H1 (cell line): ENCODE results near the gene VENTX. TPM values are rescaled to one million over a fixed set of nuclear protein-coding genes. Genes with fewer than 3 reads are reported as not detected.

Experiments
- CTCF ChIA-PET: fragments of 300-600 bp; sonication (Branson Sonifier 250); formaldehyde crosslinking; loops from one replicate; lab custom pipeline; 2021; ENCODE audit not compliant: partially characterized antibody; lab: Charles Lee
- POLR2A ChIA-PET: fragments of 300-600 bp; sonication (Branson Sonifier 250); formaldehyde crosslinking; loops from one replicate; lab custom pipeline; 2021; ENCODE audit warnings: inconsistent platforms; ENCODE audit not compliant: partially characterized antibody; lab: Charles Lee
- DNase-seq, 2 experiments: peaks; one replicate each; pipeline versions ENCODE4 v3.0.0 to v3.0.0-alpha.2; 2010 to 2022; ENCODE audit warnings: low spot score in 2 of 2, low read depth in 1 of 2, mixed read lengths in 1 of 2
- FAIRE-seq: peaks from 2 replicates; lab custom pipeline; 2011; peaks lifted over from hg19 to GRCh38; lab: Jason Lieb, UNC
- H2AFZ ChIP-seq: 2 replicates; pipeline ENCODE4 v1.8.1; 2012; ENCODE audit warnings: low read length, inconsistent platforms
- H2AK5ac ChIP-seq: 2 replicates; pipeline ENCODE4 v1.6.1; 2013; ENCODE audit warnings: low read depth, low read length
- H2BK120ac ChIP-seq: replicated peaks from 2 replicates; pipeline ENCODE3; 2013; ENCODE audit warnings: low read depth, low read length, inconsistent platforms
- H2BK12ac ChIP-seq: 2 replicates; pipeline ENCODE4 v1.6.1; 2013; ENCODE audit warnings: low read depth, low read length
- H2BK15ac ChIP-seq: 2 replicates; pipeline ENCODE4 v1.6.1; 2013; ENCODE audit warnings: low read length
- H2BK20ac ChIP-seq: 2 replicates; pipeline ENCODE4 v1.6.1; 2013; ENCODE audit warnings: low read length
- H2BK5ac ChIP-seq: 2 replicates; pipeline ENCODE4 v1.6.1; 2013; ENCODE audit warnings: low read depth, low read length
- H3K14ac ChIP-seq: 2 replicates; pipeline ENCODE4 v1.6.1; 2013; ENCODE audit warnings: inconsistent platforms; ENCODE audit not compliant: insufficient read length
- H3K18ac ChIP-seq: 2 replicates; pipeline ENCODE4 v1.6.1; 2013; ENCODE audit warnings: low read length; ENCODE audit errors: extremely low read depth
- H3K23ac ChIP-seq: 2 replicates; pipeline ENCODE4 v1.6.1; 2013; ENCODE audit warnings: inconsistent platforms; ENCODE audit not compliant: insufficient read length
- H3K23me2 ChIP-seq: 2 replicates; pipeline ENCODE4 v1.6.1; 2013; ENCODE audit warnings: low read depth, low read length
- H3K27ac ChIP-seq: 2 replicates; pipeline ENCODE4 v1.6.1; 2011; ENCODE audit warnings: low read depth, low read length, inconsistent platforms
- H3K27me3 ChIP-seq, 4 experiments: replicated peaks in 1 of 4; 1 replicate in 1 of 4; 2 replicates in 3 of 4; pipeline versions ENCODE4 v1.6.1 to v1.8.1; 2011 to 2013; ENCODE audit warnings: low read length in 3 of 4, mild to moderate bottlenecking in 3 of 4, inconsistent platforms in 2 of 4, mixed read lengths in 2 of 4, moderate library complexity in 1 of 4; ENCODE audit not compliant: control insufficient read depth in 3 of 4, insufficient read depth in 3 of 4; ENCODE audit errors: extremely low read depth in 1 of 4
- H3K36me3 ChIP-seq, 4 experiments: 2 replicates each; pipeline versions ENCODE4 v1.6.1 to v1.8.1; 2011 to 2013; ENCODE audit warnings: mild to moderate bottlenecking in 4 of 4, low read length in 3 of 4, moderate library complexity in 2 of 4, control low read depth in 1 of 4, inconsistent platforms in 1 of 4; ENCODE audit not compliant: insufficient read depth in 4 of 4, control insufficient read depth in 2 of 4
- H3K4ac ChIP-seq: replicated peaks from 2 replicates; pipeline ENCODE3; 2013; ENCODE audit warnings: low read length, low read depth, mixed read lengths, inconsistent platforms; ENCODE audit not compliant: insufficient read length
- H3K4me1 ChIP-seq, 4 experiments: replicated peaks in 1 of 4; 1 replicate in 1 of 4; 2 replicates in 3 of 4; pipeline versions ENCODE4 v1.6.1 to v1.8.1; 2011 to 2013; ENCODE audit warnings: low read length in 3 of 4, inconsistent platforms in 2 of 4, mixed read lengths in 1 of 4; ENCODE audit not compliant: insufficient read depth in 4 of 4, control insufficient read depth in 3 of 4
- H3K4me2 ChIP-seq, 2 experiments: 2 replicates each; pipeline versions ENCODE4 v1.6.1 to v1.8.1; 2011 to 2013; ENCODE audit warnings: low read depth in 2 of 2, low read length in 2 of 2, control low read depth in 1 of 2, inconsistent platforms in 1 of 2, mild to moderate bottlenecking in 1 of 2; ENCODE audit not compliant: insufficient read depth in 1 of 2
- H3K4me3 ChIP-seq, 4 experiments: fragments of 200-600, 300-600 bp in 1 of 4; sonication (generic), shearing (Covaris generic), sonication (Bioruptor Twin) in 1 of 4; 2 replicates each; pipeline versions ENCODE4 v1.5.1 to v1.8.1; 2011 to 2016; ENCODE audit warnings: low read length in 4 of 4, low read depth in 3 of 4, control low read depth in 2 of 4, inconsistent platforms in 2 of 4, mild to moderate bottlenecking in 2 of 4, mixed read lengths in 1 of 4, moderate library complexity in 1 of 4; ENCODE audit not compliant: insufficient read depth in 2 of 4; ENCODE audit errors: extremely low read depth in 1 of 4
- H3K56ac ChIP-seq: replicated peaks from 2 replicates; pipeline ENCODE3; 2013; ENCODE audit warnings: low read depth, mild to moderate bottlenecking, mixed read lengths, low read length, inconsistent platforms; ENCODE audit not compliant: insufficient read length
- H3K79me1 ChIP-seq: 2 replicates; pipeline ENCODE4 v1.6.1; 2013; ENCODE audit warnings: low read depth, low read length, control low read depth
- H3K79me2 ChIP-seq, 2 experiments: 2 replicates each; pipeline versions ENCODE4 v1.6.1 to v1.8.1; 2012 to 2013; ENCODE audit warnings: low read length in 2 of 2, mild to moderate bottlenecking in 2 of 2, inconsistent platforms in 1 of 2; ENCODE audit not compliant: insufficient read depth in 2 of 2, control insufficient read depth in 1 of 2
- H3K9ac ChIP-seq, 4 experiments: replicated peaks in 1 of 4; 1 replicate in 1 of 4; 2 replicates in 3 of 4; pipeline versions ENCODE4 v1.6.1 to v1.8.1; 2011 to 2013; ENCODE audit warnings: low read depth in 3 of 4, low read length in 3 of 4, control low read depth in 2 of 4, mild to moderate bottlenecking in 2 of 4, moderate library complexity in 2 of 4, inconsistent platforms in 1 of 4; ENCODE audit errors: extremely low read depth in 1 of 4
- H3K9me3 ChIP-seq, 2 experiments: 2 replicates each; pipeline versions ENCODE4 v1.6.1 to v1.8.1; 2012 to 2013; ENCODE audit warnings: mild to moderate bottlenecking in 2 of 2, moderate library complexity in 2 of 2, control low read depth in 1 of 2, inconsistent platforms in 1 of 2, low read depth in 1 of 2, low read length in 1 of 2, mixed read lengths in 1 of 2; ENCODE audit not compliant: insufficient read depth in 2 of 2
- H4K20me1 ChIP-seq, 2 experiments: replicated peaks in 1 of 2; 2 replicates each; pipeline versions ENCODE3 to v1.8.1; 2011 to 2013; ENCODE audit warnings: inconsistent platforms in 2 of 2, low read length in 2 of 2, mild to moderate bottlenecking in 1 of 2; ENCODE audit not compliant: insufficient read depth in 2 of 2, control insufficient read depth in 1 of 2
- H4K5ac ChIP-seq: 2 replicates; pipeline ENCODE4 v1.6.1; 2013; ENCODE audit warnings: low read length, low read depth, mixed read lengths, inconsistent platforms; ENCODE audit not compliant: insufficient read length
- H4K8ac ChIP-seq: 2 replicates; pipeline ENCODE4 v1.8.0; 2013; ENCODE audit warnings: mild to moderate bottlenecking, moderate library complexity, low read length, inconsistent platforms; ENCODE audit not compliant: insufficient read depth; ENCODE audit errors: extremely low read depth
- H4K91ac ChIP-seq: replicated peaks from 2 replicates; pipeline ENCODE3; 2013; ENCODE audit warnings: low read length, mixed read lengths, inconsistent platforms; ENCODE audit not compliant: insufficient read length
- CBX8 ChIP-seq: fragments of 300-800, 300-1000 bp; sonication (generic); IDR thresholded peaks from 2 replicates; pipeline ENCODE4 v1.7.1; 2016; ENCODE audit warnings: low read depth, low read length, borderline replicate concordance
- CHD1 ChIP-seq: IDR thresholded peaks from 2 replicates; pipeline ENCODE4 v1.6.1; 2012; ENCODE audit warnings: low read depth, low read length, improper control_type of control experiment
- EP300 ChIP-seq, 2 experiments: IDR thresholded peaks; 1 replicate in 1 of 2; 2 replicates in 1 of 2; pipeline ENCODE4 v1.6.1; 2011 to 2012; ENCODE audit warnings: low read depth in 2 of 2, low read length in 2 of 2, mild to moderate bottlenecking in 2 of 2, borderline replicate concordance in 1 of 2, inconsistent platforms in 1 of 2, moderate library complexity in 1 of 2
- GABPA ChIP-seq: IDR thresholded peaks from 2 replicates; pipeline ENCODE4 v1.6.1; 2011; ENCODE audit warnings: mild to moderate bottlenecking, low read length, moderate library complexity, borderline replicate concordance; ENCODE audit not compliant: insufficient read depth
- JUND ChIP-seq: IDR thresholded peaks from 2 replicates; pipeline ENCODE4 v1.6.1; 2011; ENCODE audit warnings: mild to moderate bottlenecking, improper control_type of control experiment, low read length
- PHF8 ChIP-seq: fragments of 200-600 bp; sonication (generic); conservative IDR thresholded peaks from 2 replicates; pipeline ENCODE4 v1.7.1; 2012; ENCODE audit warnings: low read depth, mild to moderate bottlenecking, inconsistent platforms, low read length, moderate library complexity
- POLR2A ChIP-seq, 2 experiments: IDR thresholded peaks; 1 replicate in 1 of 2; 2 replicates in 1 of 2; pipeline ENCODE4 v1.6.1; 2011; ENCODE audit warnings: low read depth in 2 of 2, low read length in 2 of 2, mild to moderate bottlenecking in 2 of 2; ENCODE audit errors: control extremely low read depth in 1 of 2
- RFX5 ChIP-seq: IDR thresholded peaks from 2 replicates; pipeline ENCODE4 v1.6.1; 2011; ENCODE audit warnings: low read depth, low read length, improper control_type of control experiment, borderline replicate concordance
- SIX5 ChIP-seq: IDR thresholded peaks from 2 replicates; pipeline ENCODE4 v1.6.1; 2011; ENCODE audit warnings: mild to moderate bottlenecking, low read depth, low read length
- SP2 ChIP-seq: IDR thresholded peaks from 2 replicates; pipeline ENCODE4 v1.6.1; 2012; ENCODE audit warnings: mild to moderate bottlenecking, low read length, inconsistent platforms
- TBP ChIP-seq: IDR thresholded peaks from 2 replicates; pipeline ENCODE4 v1.6.1; 2011; ENCODE audit warnings: low read depth, low read length, improper control_type of control experiment
- TCF12 ChIP-seq: IDR thresholded peaks from 2 replicates; pipeline ENCODE4 v1.6.1; 2011; ENCODE audit warnings: low read depth, mild to moderate bottlenecking, low read length
- WGBS, 2 experiments: shearing (Covaris generic) in 1 of 2; methylation state at CpG; one replicate each; pipeline versions ENCODE4 v1.1.6 to v1.1.7; 2013 to 2015; ENCODE audit warnings: low lambda C conversion rate in 2 of 2, mixed read lengths in 2 of 2, inconsistent platforms in 1 of 2, low coverage in 1 of 2, missing lambda C conversion rate in 1 of 2; ENCODE audit not compliant: insufficient replicate concordance in 2 of 2, insufficient coverage in 1 of 2, insufficient read length in 1 of 2; ENCODE audit errors: extremely low coverage in 1 of 2, missing lambda C conversion rate in 1 of 2; 5-methylcytosine and 5-hydroxymethylcytosine counted together
- polyA plus RNA-seq, 7 experiments: library from polyadenylated mRNA; depleted of rRNA in 3 of 7; stranded (reverse) in 5 of 7; unstranded in 2 of 7; fragments of >200 nt in 5 of 7; fragments of 200-250 nt in 2 of 7; gene quantifications; 1 replicate in 5 of 7; 2 replicates in 1 of 7; 4 replicates in 1 of 7; pipeline versions ENCODE4 v1.2.1 to v1.2.3, GENCODE V29; 2011 to 2013; ENCODE audit warnings: missing spikeins in 2 of 7, mixed read lengths in 2 of 7
- total RNA-seq: library from RNA; stranded (reverse); fragmentation: NEBNext Ultra II Directional; extraction: Animal tissue kit (Norgen Biotek cat#: 25700); gene quantifications from 2 replicates; pipeline ENCODE4 v1.2.1, GENCODE V29; 2021

The VENTX gene
- total and polyA plus RNA-seq, 2 of the 8 experiments (the other 6 are each of a cell fraction or from before 2014, with no cell fraction given), result 5.6 TPM

DNA sequence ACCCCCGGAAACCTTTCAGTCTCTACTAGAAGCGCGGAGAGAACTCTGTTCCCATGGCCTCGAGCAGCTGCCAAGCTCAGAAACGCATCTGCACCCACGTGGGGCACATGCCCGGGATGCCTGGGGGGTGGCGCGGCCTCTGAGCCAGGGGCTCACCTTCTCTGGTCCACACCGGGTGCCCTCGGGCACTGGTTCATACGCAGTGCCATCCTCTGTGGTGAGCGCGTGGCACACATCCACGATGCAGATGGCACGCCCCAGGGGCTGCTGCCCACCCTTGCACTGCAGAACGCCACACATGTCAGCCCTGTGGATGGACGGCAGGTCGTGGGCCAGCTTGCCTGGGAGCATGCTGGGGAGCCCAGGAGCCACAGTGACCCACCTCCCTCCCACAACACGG is 32.5 kb downstream of the VENTX start:
- H3K4me1 ChIP-seq, result peaks cover 0 to 3% (median 0%) of the 10 kb centered on the region in 4 experiments; a peak in 3 of 7 replicates
- no peak overlapping the region for H3K4ac ChIP-seq
- H3K23me2 ChIP-seq, result no peaks in the 10 kb centered on the region
- no peaks in the 10 kb centered on the region for H3K36me3 ChIP-seq
- no peak overlapping the region for H3K4me2 ChIP-seq
- H4K20me1 ChIP-seq, result peaks cover 0 to 3% of the 10 kb centered on the region in 2 experiments
- H2BK15ac ChIP-seq, result no peak overlapping the region
- H3K9me3 ChIP-seq, result no peaks in the 10 kb centered on the region
- no peak overlapping the region for H4K5ac ChIP-seq
- H3K79me1 ChIP-seq, result no peaks in the 10 kb centered on the region
- H3K79me2 ChIP-seq, result no peaks in the 10 kb centered on the region
- H3K56ac ChIP-seq, result no peak overlapping the region
- H4K8ac ChIP-seq, result no peak overlapping the region
- no peak overlapping the region for H3K18ac ChIP-seq
- 91% methylated on average over 19 of the region's 20 CpGs; no CpG with 5 or more reads in 1 of the 2 experiments for WGBS, 2 experiments
- no peak for FAIRE-seq
- H2BK20ac ChIP-seq, result no peak overlapping the region
- no peak overlapping the region for H2BK12ac ChIP-seq
- DNase-seq, result no peak
- H2AFZ ChIP-seq, result no peak overlapping the region
- no peak overlapping the region for H4K91ac ChIP-seq
- H2BK120ac ChIP-seq, result no peak overlapping the region
- H3K27me3 ChIP-seq, result no peaks in the 10 kb centered on the region; a peak in 1 of 7 replicates
- TF ChIP-seq JUND (no peak), POLR2A (IDR thresholded peaks at IDR 0.05; ENCODE audit: control extremely low read depth in 1 of 2, low read depth in 2 of 2, low read length in 2 of 2) (no peak), PHF8 (no peak), SP2 (no peak), CHD1 (no peak), RFX5 (no peak), EP300 (IDR thresholded peaks at IDR 0.05; ENCODE audit: borderline replicate concordance in 1 of 2, low read depth in 2 of 2, low read length in 2 of 2) (no peak), TCF12 (no peak), CBX8 (no peak), GABPA (no peak), SIX5 (no peak), TBP (no peak)
- TF ChIP-seq, all 59 proteins: peak for 0
- no peak overlapping the region for H2BK5ac ChIP-seq
- no peak overlapping the region for H3K27ac ChIP-seq
- no peak overlapping the region for H2AK5ac ChIP-seq
- ChIA-PET POLR2A (no interaction called here), CTCF (interaction anchor here (1.7 to 3.5 kb wide), 3 partner anchors 13 to 127 kb away, joined by 4 to 11 read pairs (median 10); no protein-coding TSS in a partner anchor)
- no peak overlapping the region for H3K4me3 ChIP-seq
- no peak overlapping the region for H3K23ac ChIP-seq
- no peak overlapping the region for H3K14ac ChIP-seq
- no peak overlapping the region for H3K9ac ChIP-seq
